G401.6 (cell line): ENCODE results near the gene HCFC1R1.

Experiments
- FAIRE-seq: peaks from 2 replicates; lab custom pipeline; 2012; peaks lifted over from hg19 to GRCh38; lab: Jason Lieb, UNC

Gene HCFC1R1

GRCh38 chr16:3035972-3036725 is 12.4 kb upstream of the HCFC1R1 start:
- FAIRE-seq = no peak

- no peak for FAIRE-seq
Observed at GRCh38 chr16:3035289-3035971, 11.7 kb upstream of the HCFC1R1 start.

GRCh38 chr16:3032624-3033023 is 8.9 kb upstream of the HCFC1R1 start:
- FAIRE-seq = no peak

- no peak for FAIRE-seq
Observed at GRCh38 chr16:3030222-3031212, 6.8 kb upstream of the HCFC1R1 start.

- FAIRE-seq = no peak
Observed at GRCh38 chr16:3029491-3030221, 5.9 kb upstream of the HCFC1R1 start.

- FAIRE-seq = no peak
Observed at GRCh38 chr16:3028716-3029319, 5.1 kb upstream of the HCFC1R1 start.

- no peak for FAIRE-seq
Observed at GRCh38 chr16:3027983-3028715, 4.4 kb upstream of the HCFC1R1 start.

GRCh38 chr16:3027489-3027795 is 3.7 kb upstream of the HCFC1R1 start:
- no peak for FAIRE-seq

GRCh38 chr16:3026609-3027488 is 3.1 kb upstream of the HCFC1R1 start:
- FAIRE-seq = no peak

GRCh38 chr16:3026003-3026378 is 2.2 kb upstream of the HCFC1R1 start:
- no peak for FAIRE-seq

- no peak for FAIRE-seq
Observed at GRCh38 chr16:3025032-3026002, 1.6 kb upstream of the HCFC1R1 start.

GRCh38 chr16:3023415-3023668 is 400 bp downstream of the HCFC1R1 start:
- no peak for FAIRE-seq

- no peak for FAIRE-seq
Observed at GRCh38 chr16:3022684-3023414, 893 bp downstream of the HCFC1R1 start.

GRCh38 chr16:3022208-3022683 is 1.5 kb downstream of the HCFC1R1 start:
- FAIRE-seq = peak; percentile 96

- peak; percentile 94 for FAIRE-seq
Observed at GRCh38 chr16:3021449-3022207, 2.1 kb downstream of the HCFC1R1 start.

GRCh38 chr16:3020604-3021448 is 2.9 kb downstream of the HCFC1R1 start:
- no peak for FAIRE-seq

GRCh38 chr16:3020247-3020603 is 3.5 kb downstream of the HCFC1R1 start, which contains the start of gene TNFRSF12A:
Gene TNFRSF12A (plus strand): TSS chr16:3020368. CDS start chr16:3020398, 30 bp downstream.
- FAIRE-seq = no peak
